ENCODE data around the gene RFT1. TPM values are rescaled to one million over a fixed set of nuclear protein-coding genes. Genes with fewer than 3 reads are reported as not detected.

The RFT1 gene
- total and polyA plus RNA-seq, 9 donors: 8.3 to 23.6 (median 17.8) TPM

GRCh38 chr3:53111822-53112221, 18.4 kb downstream of the RFT1 start:
- no peaks in the 10 kb centered on the region for H3K27me3 ChIP-seq
- WGBS, 3 donors: 59 to 68% (median 64%) methylated on average over 3 of the region's 3 CpGs
- H3K9me3 ChIP-seq: no peaks in the 10 kb centered on the region
- no peak for DNase-seq
- TF ChIP-seq POLR2A (IDR thresholded peaks at IDR 0.05) (no peak), CTCF (IDR thresholded peaks at IDR 0.05) (no peak), EP300 (IDR thresholded peaks at IDR 0.05) (no peak)
- no peak overlapping the region for H3K4me3 ChIP-seq
- H3K36me3 ChIP-seq: no peaks in the 10 kb centered on the region
- intact Hi-C loops (cut with DNase I): loop anchor here in 1 of 4 donors (5.0 kb wide), 1 partner anchor 80 kb away; no protein-coding TSS in a partner anchor
- H3K27ac ChIP-seq: no peak overlapping the region
- peaks cover 2% of the 10 kb centered on the region for H3K4me1 ChIP-seq (ENCODE audit: insufficient read depth)

DNA sequence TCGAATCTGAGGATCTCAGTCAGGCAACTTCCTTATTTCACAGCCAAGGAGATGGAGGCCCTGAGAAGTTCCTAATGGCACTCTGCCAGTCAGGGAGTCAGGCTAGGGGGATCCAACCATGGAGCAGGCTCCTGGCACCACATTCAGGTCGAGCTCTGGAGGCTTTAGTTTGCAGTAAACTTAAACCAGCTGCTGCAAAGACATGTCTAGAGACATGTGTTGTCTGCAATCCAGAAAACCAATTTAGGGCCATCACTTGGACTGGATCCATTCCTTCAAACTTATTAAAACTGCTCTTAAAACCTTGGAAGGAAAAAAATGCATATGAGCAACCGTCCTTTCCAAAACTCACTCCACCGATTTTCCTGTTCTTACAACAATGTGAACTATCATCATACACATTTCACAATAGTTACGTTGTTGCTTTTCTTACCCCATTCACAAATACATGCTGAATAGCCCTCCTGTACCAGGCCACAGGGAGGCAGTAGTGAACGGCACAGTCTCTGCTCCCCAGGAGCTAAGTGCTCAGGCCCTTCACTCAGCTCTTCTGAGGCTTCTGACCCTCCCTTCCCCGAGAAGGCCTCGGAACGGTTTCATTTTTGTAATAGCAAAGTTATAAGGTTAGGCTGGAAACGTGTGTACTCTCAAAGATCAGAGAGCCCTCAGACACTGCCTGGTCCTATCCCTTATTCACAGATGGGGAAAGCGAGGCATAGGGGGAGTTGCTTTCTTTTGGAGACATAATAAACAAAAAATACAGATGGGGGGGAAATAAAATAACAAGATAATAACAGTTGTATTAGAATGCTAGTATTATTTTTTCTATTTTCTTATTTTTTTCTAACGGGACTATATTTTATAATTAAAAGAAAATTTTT, 20.1 kb downstream of the RFT1 start:
- H3K36me3 ChIP-seq: no peaks in the 10 kb centered on the region
- peak; percentile 64 to 85 (median 74) for DNase-seq
- 9 to 16% (median 13%) methylated on average over 12 of the region's 12 CpGs for WGBS, 3 donors
- no peaks in the 10 kb centered on the region for H3K27me3 ChIP-seq
- no peak for TF ChIP-seq EP300 (IDR thresholded peaks at IDR 0.05)
- TF ChIP-seq CTCF (IDR thresholded peaks at IDR 0.05): peak; percentile 50 to 66 (median 58)
- no peak for TF ChIP-seq POLR2A (IDR thresholded peaks at IDR 0.05)
- peaks cover 2% of the 10 kb centered on the region for H3K4me1 ChIP-seq (ENCODE audit: insufficient read depth)
- intact Hi-C loops (cut with DNase I): loop anchor here in 1 of 4 donors (5.0 kb wide), 1 partner anchor 82 kb away; no protein-coding TSS in a partner anchor
- no peaks in the 10 kb centered on the region for H3K9me3 ChIP-seq
- no peak overlapping the region for H3K4me3 ChIP-seq
- H3K27ac ChIP-seq: peak overlapping the region; percentile 29 to 69

DNA sequence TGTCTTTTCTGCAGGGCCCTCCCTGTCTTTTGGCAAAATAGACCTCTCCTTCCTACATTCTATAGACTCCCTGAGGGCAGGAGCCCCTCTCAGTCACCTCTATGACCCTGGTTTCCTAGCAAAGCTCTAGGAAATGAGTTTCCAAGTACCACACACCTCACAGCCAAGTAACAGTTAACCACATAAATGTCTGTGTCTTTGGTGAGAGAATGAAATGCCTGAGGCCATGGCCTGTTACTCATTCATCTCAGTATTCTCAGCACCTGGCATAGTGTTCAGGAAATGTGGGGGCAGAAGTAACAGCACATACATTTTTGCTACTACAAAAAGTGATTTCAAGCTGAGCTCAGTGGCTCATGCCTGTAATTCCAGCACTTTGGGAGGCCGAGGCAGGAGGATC, 21.0 kb downstream of the RFT1 start:
- H3K36me3 ChIP-seq: no peaks in the 10 kb centered on the region
- WGBS, 3 donors: 7 to 32% (median 23%) methylated on average over 1 of the region's 1 CpG
- no peak for TF ChIP-seq EP300 (IDR thresholded peaks at IDR 0.05)
- no peak for TF ChIP-seq POLR2A (IDR thresholded peaks at IDR 0.05)
- no peak for TF ChIP-seq CTCF (IDR thresholded peaks at IDR 0.05)
- H3K27me3 ChIP-seq: no peaks in the 10 kb centered on the region
- H3K9me3 ChIP-seq: no peaks in the 10 kb centered on the region
- H3K4me1 ChIP-seq (ENCODE audit: insufficient read depth): peaks cover 2% of the 10 kb centered on the region
- intact Hi-C loops (cut with DNase I): no loop called here
- no peak overlapping the region for H3K4me3 ChIP-seq
- no peak for DNase-seq
- peak overlapping the region in 1 of 2 donors; percentile 69 for H3K27ac ChIP-seq

DNA sequence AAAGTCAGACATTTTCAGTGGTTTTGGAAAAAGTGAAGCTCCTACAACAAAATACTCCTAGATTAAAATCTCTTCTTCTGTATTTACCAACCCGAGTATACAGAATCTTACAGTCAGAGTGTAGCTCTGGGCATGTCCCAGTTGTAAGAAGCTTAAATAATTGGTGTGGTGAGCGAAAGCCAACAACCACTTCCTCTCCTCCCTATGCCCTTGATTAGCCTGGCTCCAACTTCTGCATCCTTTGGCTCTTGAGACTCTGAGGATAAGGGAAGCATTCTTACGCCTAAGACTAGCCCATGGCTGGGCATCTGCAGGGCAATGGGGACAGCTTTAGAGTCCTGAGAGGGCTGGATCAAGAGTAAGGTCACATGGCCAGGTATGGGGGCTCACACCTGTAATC, 25.5 kb downstream of the RFT1 start:
- Histone ChIP-seq H3K27ac (no peak overlapping the region), H3K36me3 (no peaks in the 10 kb centered on the region), H3K4me1 (ENCODE audit: insufficient read depth) (no peaks in the 10 kb centered on the region), H3K9me3 (no peaks in the 10 kb centered on the region), H3K4me3 (no peak overlapping the region), H3K27me3 (no peaks in the 10 kb centered on the region)
- intact Hi-C loops (cut with DNase I): no loop called here
- no peak for TF ChIP-seq EP300 (IDR thresholded peaks at IDR 0.05)
- TF ChIP-seq CTCF (IDR thresholded peaks at IDR 0.05): no peak
- no peak for TF ChIP-seq POLR2A (IDR thresholded peaks at IDR 0.05)
- WGBS, 3 donors: 51 to 57% (median 56%) methylated on average over 3 of the region's 3 CpGs
- no peak for DNase-seq

Data from ovary (tissue), 9 donors.